HEK293T (cell line): ENCODE data around the gene RBM26.
A peak's percentile ranks its signal among the peaks of the same experiment; 100 is the strongest.

Source experiments
- CTCF ChIA-PET: fragments of 350-600 bp; formaldehyde crosslinking; extraction: SDS; loops from one replicate; lab custom pipeline; 2021; ENCODE audit warnings: antibody characterized with exemption, inconsistent platforms; lab: Yijun Ruan, JAX
- POLR2A ChIA-PET: fragments of 350-600 bp; formaldehyde crosslinking; extraction: SDS; loops from one replicate; lab custom pipeline; 2020; ENCODE audit warnings: antibody characterized with exemption, inconsistent platforms; lab: Yijun Ruan, JAX
- DNase-seq: peaks from one replicate; pipeline ENCODE4 v3.0.0; 2012; ENCODE audit warnings: mixed read lengths; ENCODE audit errors: extremely low spot score
- ARNT ChIP-seq: fragments of 450-650 bp; IDR thresholded peaks from 2 replicates; pipeline ENCODE4 v1.6.1; 2017; ENCODE audit warnings: mild to moderate bottlenecking
- BHLHE40 ChIP-seq: fragments of 450-650 bp; IDR thresholded peaks from 2 replicates; pipeline ENCODE4 v1.6.1; 2016; ENCODE audit warnings: mild to moderate bottlenecking, moderate library complexity, borderline replicate concordance
- CTBP1 ChIP-seq: fragments of 450-650 bp; IDR thresholded peaks from 2 replicates; pipeline ENCODE4 v1.6.1; 2016; ENCODE audit warnings: borderline replicate concordance
- ELF4 ChIP-seq: fragments of 450-650 bp; IDR thresholded peaks from 2 replicates; pipeline ENCODE4 v1.6.1; 2017; ENCODE audit warnings: antibody characterized with exemption
- FOXA1 ChIP-seq: fragments of 450-650 bp; IDR thresholded peaks from 2 replicates; pipeline ENCODE4 v1.6.1; 2016; ENCODE audit warnings: mild to moderate bottlenecking
- FOXK2 ChIP-seq: fragments of 450-650 bp; IDR thresholded peaks from 2 replicates; pipeline ENCODE4 v1.6.1; 2016; ENCODE audit warnings: mild to moderate bottlenecking
- FOXM1 ChIP-seq: fragments of 450-650 bp; IDR thresholded peaks from 2 replicates; pipeline ENCODE4 v1.6.1; 2017; ENCODE audit warnings: mild to moderate bottlenecking, borderline replicate concordance
- HDGF ChIP-seq: fragments of 450-650 bp; IDR thresholded peaks from 2 replicates; pipeline ENCODE4 v1.6.1; 2017; ENCODE audit warnings: antibody characterized with exemption, borderline replicate concordance
- L3MBTL2 ChIP-seq: fragments of 450-650 bp; conservative IDR thresholded peaks from 2 replicates; pipeline ENCODE4 v1.6.1; 2016; ENCODE audit warnings: mild to moderate bottlenecking
- LEF1 ChIP-seq: fragments of 450-650 bp; IDR thresholded peaks from 2 replicates; pipeline ENCODE4 v1.6.1; 2017; ENCODE audit warnings: mild to moderate bottlenecking, borderline replicate concordance
- NFRKB ChIP-seq: fragments of 450-650 bp; IDR thresholded peaks from 2 replicates; pipeline ENCODE4 v1.6.1; 2016; ENCODE audit warnings: mild to moderate bottlenecking, moderate library complexity
- SP1 ChIP-seq: fragments of 450-650 bp; IDR thresholded peaks from 2 replicates; pipeline ENCODE4 v1.6.1; 2017
- SUZ12 ChIP-seq: fragments of 450-650 bp; IDR thresholded peaks from 2 replicates; pipeline ENCODE4 v1.6.1; 2016; ENCODE audit warnings: mild to moderate bottlenecking
- TARDBP ChIP-seq: fragments of 450-650 bp; IDR thresholded peaks from 2 replicates; pipeline ENCODE4 v1.6.1; 2016
- ZNF384 ChIP-seq: fragments of 450-650 bp; IDR thresholded peaks from 2 replicates; pipeline ENCODE4 v1.6.1; 2016
- TF ChIP-seq, protein P1 (sequence below): fragments of 450-650 bp; IDR thresholded peaks from 2 replicates; pipeline ENCODE4 v1.6.1; 2016

RBM26 gene

GRCh38 chr13:79386125-79386826 lies 19.8 kb downstream of the RBM26 start:
- ChIA-PET POLR2A (no interaction called here), CTCF (no interaction called here)
- TF ChIP-seq ZNF384 = 0 out of 2 replicates have a peak, but pooled peaks have one; percentile 6
- no peak for TF ChIP-seq SP1
- no peak for DNase-seq

DNA sequence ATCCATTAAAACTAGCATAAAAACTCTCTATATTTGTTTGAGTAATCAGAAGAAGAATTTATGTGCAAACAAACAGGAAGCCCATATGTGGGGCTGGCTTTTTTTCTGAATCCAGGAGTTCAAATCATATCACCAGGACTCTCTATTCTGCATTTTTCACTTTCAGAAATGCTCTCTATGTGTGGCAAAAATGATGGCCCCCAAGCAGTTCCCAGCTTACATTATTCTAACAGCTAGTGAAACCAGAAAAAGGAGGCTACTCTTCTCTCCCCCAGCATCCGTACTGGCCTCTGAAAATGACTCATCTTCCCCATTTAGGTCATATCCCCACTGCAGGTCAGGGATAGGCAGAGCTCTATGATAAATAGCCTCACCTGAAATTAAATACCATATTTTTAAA lies 20.4 kb downstream of the RBM26 start:
- POLR2A ChIA-PET = interaction anchor here (2.1 kb wide), 1 partner anchor 20 kb away, joined by 7 read pairs; the partner anchor contains the start of gene RBM26
- no peak for TF ChIP-seq CTBP1
- TF ChIP-seq TARDBP = no peak
- TF ChIP-seq L3MBTL2 = no peak
- TF ChIP-seq SUZ12 = no peak
- no peak for TF ChIP-seq ARNT
- TF ChIP-seq, protein P1, sequence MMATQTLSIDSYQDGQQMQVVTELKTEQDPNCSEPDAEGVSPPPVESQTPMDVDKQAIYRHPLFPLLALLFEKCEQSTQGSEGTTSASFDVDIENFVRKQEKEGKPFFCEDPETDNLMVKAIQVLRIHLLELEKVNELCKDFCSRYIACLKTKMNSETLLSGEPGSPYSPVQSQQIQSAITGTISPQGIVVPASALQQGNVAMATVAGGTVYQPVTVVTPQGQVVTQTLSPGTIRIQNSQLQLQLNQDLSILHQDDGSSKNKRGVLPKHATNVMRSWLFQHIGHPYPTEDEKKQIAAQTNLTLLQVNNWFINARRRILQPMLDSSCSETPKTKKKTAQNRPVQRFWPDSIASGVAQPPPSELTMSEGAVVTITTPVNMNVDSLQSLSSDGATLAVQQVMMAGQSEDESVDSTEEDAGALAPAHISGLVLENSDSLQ = no peak
- no peak for TF ChIP-seq ELF4
- TF ChIP-seq BHLHE40 = no peak
- no peak for TF ChIP-seq LEF1
- no peak for TF ChIP-seq ZNF384
- no peak for TF ChIP-seq SP1
- TF ChIP-seq HDGF = no peak
- no peak for TF ChIP-seq FOXA1
- CTCF ChIA-PET = no interaction called here
- no peak for DNase-seq

DNA sequence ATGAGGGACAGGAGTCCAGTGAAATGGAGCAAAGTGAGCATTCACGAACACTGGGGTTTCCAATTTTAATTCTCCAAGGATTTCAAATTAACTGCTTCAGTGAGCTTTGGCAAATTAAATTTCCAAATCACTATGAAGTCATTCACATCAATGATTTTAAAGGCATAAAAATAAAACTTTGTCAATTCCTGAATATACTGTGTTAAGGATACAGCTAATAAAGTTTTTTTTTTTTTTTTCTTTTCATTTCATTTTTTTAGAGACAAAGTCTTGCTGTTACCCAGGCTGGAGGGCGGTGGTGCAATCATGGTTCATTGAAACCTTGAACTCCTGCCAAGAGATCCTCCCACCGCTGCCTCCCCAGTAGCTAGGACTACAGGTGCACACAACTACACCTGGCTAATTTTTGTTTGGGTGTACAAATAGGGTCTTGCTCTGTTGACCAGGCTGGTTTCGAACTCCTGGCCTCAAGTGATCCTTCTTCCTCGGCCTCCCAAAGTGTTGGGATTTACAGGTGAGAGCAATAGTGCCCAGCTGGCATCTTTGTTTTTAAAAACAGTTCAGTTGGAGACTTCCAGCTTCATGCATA lies 21.9 kb downstream of the RBM26 start:
- no peak for DNase-seq
- ChIA-PET CTCF (no interaction called here), POLR2A (interaction anchor here (2.1 kb wide), 1 partner anchor 22 kb away, joined by 7 read pairs; the partner anchor contains the start of gene RBM26)
- TF ChIP-seq ZNF384 (peak; percentile 70), SP1 (no peak)

GRCh38 chr13:79382545-79383275 lies 23.3 kb downstream of the RBM26 start:
- ChIA-PET CTCF (no interaction called here), POLR2A (interaction anchor here (1.1 kb wide), 1 partner anchor 23 kb away, joined by 3 read pairs; the partner anchor contains the start of gene RBM26)
- no peak for DNase-seq
- TF ChIP-seq FOXM1 = no peak
- TF ChIP-seq, protein P1 = peak; percentile 50

- no peak for TF ChIP-seq NFRKB
- no peak for TF ChIP-seq SP1
- TF ChIP-seq, protein P1 = no peak
- no peak for TF ChIP-seq FOXM1
- no peak for TF ChIP-seq ARNT
- no peak for TF ChIP-seq CTBP1
- no peak for TF ChIP-seq FOXK2
- no peak for TF ChIP-seq SUZ12
- TF ChIP-seq ZNF384 = no peak
- no peak for TF ChIP-seq HDGF
- CTCF ChIA-PET = interaction anchor here (2.1 kb wide), 1 partner anchor 10 kb away, joined by 18 read pairs; no protein-coding TSS in a partner anchor
- DNase-seq = no peak
- POLR2A ChIA-PET = no interaction called here
Observed at GRCh38 chr13:79380997-79381396, 25.1 kb downstream of the RBM26 start.

GRCh38 chr13:79379274-79379673 lies 26.8 kb downstream of the RBM26 start:
- DNase-seq = no peak
- ChIA-PET POLR2A (no interaction called here), CTCF (interaction anchor here (0.6 to 1.9 kb wide), 3 partner anchors 12 to 1174 kb away, joined by 4 read pairs; no protein-coding TSS in a partner anchor)
- no peak for TF ChIP-seq L3MBTL2
- no peak for TF ChIP-seq NFRKB
- no peak for TF ChIP-seq ZNF384
- no peak for TF ChIP-seq CTBP1
- no peak for TF ChIP-seq FOXA1
- no peak for TF ChIP-seq HDGF
- TF ChIP-seq, protein P1 = no peak
- no peak for TF ChIP-seq SP1
